Cardiac fibroblast (primary cell): ENCODE data around the gene FRMPD1.

Experiments used
- DNase-seq, 2 donors: peaks; one replicate each; pipeline versions ENCODE4 v3.0.0 to v3.0.0-alpha.2; 2010; ENCODE audit warnings: low read depth in 2 of 2
- H3K4me3 ChIP-seq, 2 donors: replicated peaks in 1 of 2; 1 replicate in 1 of 2; 2 replicates in 1 of 2; pipeline ENCODE4 v1.5.1; 2011; ENCODE audit warnings: low read depth in 2 of 2, low read length in 2 of 2, mild to moderate bottlenecking in 2 of 2, moderate library complexity in 1 of 2
- TF ChIP-seq, protein P1 (sequence below): IDR thresholded peaks from one replicate; pipeline ENCODE4 v1.5.1; 2011; ENCODE audit warnings: low read depth, mild to moderate bottlenecking, low read length, inconsistent platforms

FRMPD1 gene

GRCh38 chr9:37729499-37729898, 78.7 kb downstream of the FRMPD1 start:
- no peak overlapping the region for H3K4me3 ChIP-seq
- no peak for DNase-seq
- TF ChIP-seq, protein P1, sequence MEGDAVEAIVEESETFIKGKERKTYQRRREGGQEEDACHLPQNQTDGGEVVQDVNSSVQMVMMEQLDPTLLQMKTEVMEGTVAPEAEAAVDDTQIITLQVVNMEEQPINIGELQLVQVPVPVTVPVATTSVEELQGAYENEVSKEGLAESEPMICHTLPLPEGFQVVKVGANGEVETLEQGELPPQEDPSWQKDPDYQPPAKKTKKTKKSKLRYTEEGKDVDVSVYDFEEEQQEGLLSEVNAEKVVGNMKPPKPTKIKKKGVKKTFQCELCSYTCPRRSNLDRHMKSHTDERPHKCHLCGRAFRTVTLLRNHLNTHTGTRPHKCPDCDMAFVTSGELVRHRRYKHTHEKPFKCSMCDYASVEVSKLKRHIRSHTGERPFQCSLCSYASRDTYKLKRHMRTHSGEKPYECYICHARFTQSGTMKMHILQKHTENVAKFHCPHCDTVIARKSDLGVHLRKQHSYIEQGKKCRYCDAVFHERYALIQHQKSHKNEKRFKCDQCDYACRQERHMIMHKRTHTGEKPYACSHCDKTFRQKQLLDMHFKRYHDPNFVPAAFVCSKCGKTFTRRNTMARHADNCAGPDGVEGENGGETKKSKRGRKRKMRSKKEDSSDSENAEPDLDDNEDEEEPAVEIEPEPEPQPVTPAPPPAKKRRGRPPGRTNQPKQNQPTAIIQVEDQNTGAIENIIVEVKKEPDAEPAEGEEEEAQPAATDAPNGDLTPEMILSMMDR, result no peak

DNA sequence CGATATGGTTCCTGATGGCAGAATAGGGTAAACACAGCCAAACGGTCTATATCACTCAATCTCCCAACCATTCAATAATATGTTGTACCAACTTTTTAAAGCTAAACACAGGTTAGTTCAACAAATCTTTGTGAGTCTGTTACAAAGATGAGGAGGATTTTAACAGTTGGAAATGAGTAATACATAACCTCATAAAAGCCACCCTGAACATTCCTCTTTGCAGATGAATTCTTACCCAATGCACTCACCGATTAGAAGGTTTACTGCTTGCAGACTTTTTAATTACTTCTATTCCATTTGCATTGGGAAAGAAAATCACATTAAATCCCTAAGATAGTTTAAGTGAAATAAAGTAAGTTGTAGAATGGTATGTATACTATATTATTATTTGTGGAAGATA, 79.5 kb downstream of the FRMPD1 start:
- DNase-seq, result no peak
- H3K4me3 ChIP-seq, result no peak overlapping the region
- TF ChIP-seq, protein P1, result no peak

DNA sequence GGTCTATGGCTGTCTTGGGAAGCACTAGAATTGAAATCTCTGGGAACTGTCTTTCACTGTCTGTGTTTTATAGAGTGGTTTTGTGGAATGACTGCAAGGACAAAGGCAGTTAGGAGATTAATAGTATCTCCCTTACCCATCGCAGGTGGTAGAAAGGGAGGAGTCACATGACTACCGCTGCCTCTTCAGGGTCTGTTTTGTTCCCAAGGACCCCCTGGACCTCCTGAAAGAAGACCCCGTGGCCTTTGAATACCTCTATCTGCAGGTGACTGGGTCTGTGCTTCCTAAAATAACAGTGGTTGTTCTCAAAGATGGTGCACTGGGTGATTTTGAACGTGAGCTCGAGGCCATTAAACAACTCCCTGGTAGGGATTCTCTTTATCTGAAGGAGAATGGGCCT, 80.1 kb downstream of the FRMPD1 start:
- H3K4me3 ChIP-seq, result no peak overlapping the region
- DNase-seq, result no peak
- TF ChIP-seq, protein P1, result no peak

GRCh38 chr9:37732086-37732741, 81.5 kb downstream of the FRMPD1 start:
- no peak overlapping the region for H3K4me3 ChIP-seq
- TF ChIP-seq, protein P1, result no peak
- DNase-seq, result no peak

DNA sequence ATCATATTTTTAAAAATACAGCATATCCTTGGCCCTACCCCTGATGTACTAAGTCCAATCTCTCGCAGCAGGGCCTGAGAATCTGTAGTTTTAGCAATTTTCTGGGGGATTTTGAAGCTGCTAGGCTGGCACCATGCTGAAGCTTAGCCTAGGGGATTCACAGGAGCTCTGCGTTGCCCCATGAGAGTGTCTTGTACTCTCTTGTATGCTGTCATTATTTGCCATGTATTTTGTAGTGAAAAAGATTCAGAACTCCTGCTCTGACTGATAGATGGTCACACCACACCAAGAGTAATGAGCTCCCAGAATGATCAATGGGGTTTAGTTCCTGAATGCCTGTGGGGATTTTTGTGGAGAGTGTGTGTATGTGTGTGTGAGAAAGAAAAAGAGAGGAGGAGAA, 82.2 kb downstream of the FRMPD1 start:
- DNase-seq, result no peak
- no peak overlapping the region for H3K4me3 ChIP-seq
- TF ChIP-seq, protein P1, result no peak

- TF ChIP-seq, protein P1, result no peak
- H3K4me3 ChIP-seq, result no peak overlapping the region
- no peak for DNase-seq
Observed at GRCh38 chr9:37739222-37739621, 88.5 kb downstream of the FRMPD1 start.

- TF ChIP-seq, protein P1, result no peak
- no peak for DNase-seq
- no peak overlapping the region for H3K4me3 ChIP-seq
Observed at GRCh38 chr9:37740128-37740527, 89.4 kb downstream of the FRMPD1 start.
